H9 (cell line): Measurements from ENCODE around the gene TENM3. TPM values are rescaled to one million over a fixed set of nuclear protein-coding genes. Genes with fewer than 3 reads are reported as not detected.

Source experiments
- DNase-seq: peaks from one replicate; pipeline ENCODE4 v3.0.0-alpha.2; 2017
- H2AFZ ChIP-seq: one replicate; pipeline ENCODE4 v1.6.1; 2013; ENCODE audit warnings: mild to moderate bottlenecking, low read length, control low read depth, moderate library complexity
- H2AK5ac ChIP-seq: 2 replicates; pipeline ENCODE4 v1.6.1; 2013; ENCODE audit warnings: low read length, control low read depth, mixed read lengths; ENCODE audit not compliant: insufficient read length
- H2BK120ac ChIP-seq: one replicate; pipeline ENCODE4 v1.6.1; 2013; ENCODE audit warnings: low read depth, mild to moderate bottlenecking, low read length, control low read depth, inconsistent platforms; ENCODE audit not compliant: poor library complexity, severe bottlenecking
- H2BK12ac ChIP-seq: 2 replicates; pipeline ENCODE4 v1.6.1; 2013; ENCODE audit warnings: low read length, control low read depth, mixed read lengths, low read depth; ENCODE audit not compliant: insufficient read length
- H2BK15ac ChIP-seq: 2 replicates; pipeline ENCODE4 v1.6.1; 2013; ENCODE audit warnings: low read depth, low read length, control low read depth
- H2BK20ac ChIP-seq: one replicate; pipeline ENCODE4 v1.6.1; 2013; ENCODE audit warnings: low read depth, mild to moderate bottlenecking, low read length, control low read depth, inconsistent platforms; ENCODE audit not compliant: poor library complexity, severe bottlenecking
- H2BK5ac ChIP-seq: 2 replicates; pipeline ENCODE4 v1.6.1; 2013; ENCODE audit warnings: low read length, control low read depth, mixed read lengths; ENCODE audit not compliant: insufficient read length
- H3K14ac ChIP-seq: 2 replicates; pipeline ENCODE4 v1.6.1; 2013; ENCODE audit warnings: low read length, control low read depth; ENCODE audit not compliant: insufficient read depth
- H3K18ac ChIP-seq: 2 replicates; pipeline ENCODE4 v1.6.1; 2013; ENCODE audit warnings: low read depth, mild to moderate bottlenecking, mixed read lengths, low read length, control low read depth; ENCODE audit not compliant: insufficient read length
- H3K23ac ChIP-seq: 2 replicates; pipeline ENCODE4 v1.6.1; 2013; ENCODE audit warnings: low read length, control low read depth, mixed read lengths, low read depth; ENCODE audit not compliant: insufficient read length
- H3K23me2 ChIP-seq: 2 replicates; pipeline ENCODE4 v1.6.1; 2013; ENCODE audit warnings: low read depth, mild to moderate bottlenecking, mixed read lengths, low read length, control low read depth; ENCODE audit not compliant: insufficient read length, poor library complexity, severe bottlenecking
- H3K27ac ChIP-seq: 2 replicates; pipeline ENCODE4 v1.5.1; 2013; ENCODE audit warnings: low read length, control low read depth, mixed read lengths, low read depth; ENCODE audit not compliant: insufficient read length
- H3K27me3 ChIP-seq: 2 replicates; pipeline ENCODE4 v1.6.1; 2013; ENCODE audit warnings: low read length, control low read depth, inconsistent platforms; ENCODE audit not compliant: insufficient read depth
- H3K4ac ChIP-seq: 2 replicates; pipeline ENCODE4 v1.6.1; 2013; ENCODE audit warnings: low read depth, mild to moderate bottlenecking, control low read depth, inconsistent platforms, low read length, moderate library complexity
- H3K4me1 ChIP-seq: 2 replicates; pipeline ENCODE4 v1.6.1; 2013; ENCODE audit warnings: low read length, control low read depth, inconsistent platforms; ENCODE audit not compliant: insufficient read depth
- H3K4me2 ChIP-seq: 2 replicates; pipeline ENCODE4 v1.6.1; 2013; ENCODE audit warnings: low read length, control low read depth, mixed read lengths; ENCODE audit not compliant: insufficient read length, insufficient read depth
- H3K56ac ChIP-seq: 2 replicates; pipeline ENCODE4 v1.6.1; 2013; ENCODE audit warnings: low read depth, mild to moderate bottlenecking, mixed read lengths, low read length, control low read depth; ENCODE audit not compliant: insufficient read length
- H3K79me1 ChIP-seq: 2 replicates; pipeline ENCODE4 v1.6.1; 2013; ENCODE audit warnings: low read depth, mild to moderate bottlenecking, moderate library complexity, low read length, control low read depth, inconsistent platforms; ENCODE audit not compliant: insufficient read depth, poor library complexity, severe bottlenecking
- H3K79me2 ChIP-seq: 2 replicates; pipeline ENCODE4 v1.6.1; 2013; ENCODE audit warnings: low read length, control low read depth, inconsistent platforms; ENCODE audit not compliant: insufficient read depth
- H3K9ac ChIP-seq: 2 replicates; pipeline ENCODE4 v1.6.1; 2013; ENCODE audit warnings: low read length, control low read depth, mixed read lengths; ENCODE audit not compliant: insufficient read length; ENCODE audit errors: extremely low read depth
- H3K9me3 ChIP-seq: one replicate; pipeline ENCODE4 v1.6.1; 2013; ENCODE audit warnings: low read depth, low read length, inconsistent platforms; ENCODE audit not compliant: control insufficient read depth
- H3T11ph ChIP-seq: one replicate; pipeline ENCODE4 v1.6.1; 2013; ENCODE audit warnings: mild to moderate bottlenecking, low read length, control low read depth, inconsistent platforms
- H4K20me1 ChIP-seq: one replicate; pipeline ENCODE4 v1.6.1; 2013; ENCODE audit not compliant: control insufficient read depth, insufficient read length, insufficient read depth
- H4K5ac ChIP-seq: 2 replicates; pipeline ENCODE4 v1.6.1; 2013; ENCODE audit warnings: low read depth, mild to moderate bottlenecking, mixed read lengths, low read length, control low read depth; ENCODE audit not compliant: insufficient read length
- H4K8ac ChIP-seq: replicated peaks from 2 replicates; pipeline ENCODE4 v1.6.1; 2013; ENCODE audit warnings: low read length, control low read depth, mixed read lengths, low read depth; ENCODE audit not compliant: insufficient read length
- H4K91ac ChIP-seq: 2 replicates; pipeline ENCODE4 v1.6.1; 2013; ENCODE audit warnings: low read depth, mild to moderate bottlenecking, moderate library complexity, mixed read lengths, low read length, control low read depth; ENCODE audit not compliant: insufficient read length
- H3K27ac Mint-ChIP-seq, 3 experiments: 2 replicates in 2 of 3; 3 replicates in 1 of 3; pipeline ENCODE4 v1.8.0; 2020 to 2021; ENCODE audit warnings: mixed read lengths in 3 of 3, mild to moderate bottlenecking in 1 of 3, moderate library complexity in 1 of 3
- H3K27me3 Mint-ChIP-seq: 2 replicates; pipeline ENCODE4 v1.8.0; 2021; ENCODE audit warnings: low read depth, mild to moderate bottlenecking, moderate library complexity, mixed read lengths
- H3K36me3 Mint-ChIP-seq, 3 experiments: 2 replicates in 2 of 3; 3 replicates in 1 of 3; pipeline ENCODE4 v1.8.0; 2020 to 2021; ENCODE audit warnings: low read depth in 3 of 3, mixed read lengths in 3 of 3; ENCODE audit not compliant: insufficient read depth in 1 of 3
- H3K4me1 Mint-ChIP-seq, 2 experiments: 2 replicates each; pipeline ENCODE4 v1.8.0; 2020; ENCODE audit warnings: mixed read lengths in 2 of 2
- H3K4me3 Mint-ChIP-seq, 2 experiments: 2 replicates in 1 of 2; 3 replicates in 1 of 2; pipeline ENCODE4 v1.8.0; 2020 to 2021; ENCODE audit warnings: mild to moderate bottlenecking in 2 of 2, mixed read lengths in 2 of 2, moderate library complexity in 1 of 2
- H3K9me3 Mint-ChIP-seq, 2 experiments: 2 replicates in 1 of 2; 3 replicates in 1 of 2; pipeline ENCODE4 v1.8.0; 2020; ENCODE audit warnings: mild to moderate bottlenecking in 2 of 2, mixed read lengths in 2 of 2, moderate library complexity in 1 of 2
- CTCF ChIP-seq: fragments of 200-600 bp; sonication (generic); conservative IDR thresholded peaks from 3 replicates; pipeline ENCODE4 v1.8.0; 2021; ENCODE audit warnings: antibody characterized with exemption, mild to moderate bottlenecking
- WGBS: extraction: QIAGEN DNeasy Blood & Tissue Kit; methylation state at CpG from one replicate; pipeline ENCODE4 v1.1.7; 2013; ENCODE audit warnings: missing lambda C conversion rate, low lambda C conversion rate, mixed read lengths; ENCODE audit not compliant: insufficient read length; ENCODE audit errors: extremely low coverage; 5-methylcytosine and 5-hydroxymethylcytosine counted together
- total RNA-seq: library from RNA; stranded (reverse); gene quantifications from 2 replicates; pipeline ENCODE4 v1.2.1, GENCODE V29; 2021

The TENM3 gene
- total RNA-seq, 1 experiment from 2014 or later, result 49.6 TPM

- no peak overlapping the region for H3K4me3 Mint-ChIP-seq
- Histone ChIP-seq H2BK12ac (no peak overlapping the region), H3K23ac (no peak overlapping the region), H3K23me2 (no peaks in the 10 kb centered on the region), H3T11ph (no peak overlapping the region), H2AFZ (no peak overlapping the region), H3K27ac (no peak overlapping the region), H2BK15ac (no peak overlapping the region), H4K91ac (no peak overlapping the region), H2BK120ac (no peak overlapping the region), H2BK20ac (no peak overlapping the region), H4K20me1 (no peaks in the 10 kb centered on the region), H3K56ac (no peak overlapping the region), H3K4ac (no peak overlapping the region), H4K5ac (no peak overlapping the region), H4K8ac (no peak overlapping the region), H2AK5ac (no peak overlapping the region), H3K4me2 (no peak overlapping the region), H3K79me1 (no peaks in the 10 kb centered on the region), H3K9me3 (no peaks in the 10 kb centered on the region), H3K14ac (no peak overlapping the region), H3K4me1 (peaks cover 6% of the 10 kb centered on the region; the same call in 1 of the 2 replicates), H3K79me2 (no peaks in the 10 kb centered on the region), H3K27me3 (no peaks in the 10 kb centered on the region), H3K18ac (no peak overlapping the region), H2BK5ac (no peak overlapping the region), H3K9ac (no peak overlapping the region)
- peaks cover 5 to 11% (median 8%) of the 10 kb centered on the region in 3 experiments; a peak in 5 of 7 replicates for H3K36me3 Mint-ChIP-seq
- H3K4me1 Mint-ChIP-seq, result peaks cover 25 to 33% of the 10 kb centered on the region in 2 experiments
- no peaks in the 10 kb centered on the region for H3K9me3 Mint-ChIP-seq
- no CpG with 5 or more reads among the region's 3 CpGs for WGBS
- no peak overlapping the region for H3K27ac Mint-ChIP-seq
- no peak for TF ChIP-seq CTCF
- no peaks in the 10 kb centered on the region; the same call in 1 of the 2 replicates for H3K27me3 Mint-ChIP-seq
- DNase-seq, result no peak
These were observed 82.2 kb downstream of the TENM3 start for GRCh38 chr4:182325397-182325796.
